Astrocyte (in vitro differentiated cells and primary cell): ENCODE data around the gene CTNNA3. TPM values are rescaled to one million over a fixed set of nuclear protein-coding genes. Genes with fewer than 3 reads are reported as not detected.

Source experiments
- DNase-seq: peaks from one replicate; pipeline ENCODE4 v3.0.0-alpha.2; 2010; ENCODE audit warnings: low read depth
- FAIRE-seq: peaks from 2 replicates; lab custom pipeline; 2011; peaks lifted over from hg19 to GRCh38; lab: Jason Lieb, UNC
- H2AFZ ChIP-seq: 2 replicates; pipeline ENCODE4 v1.6.0; 2012; ENCODE audit warnings: low read depth, low read length, inconsistent platforms
- H3K27ac ChIP-seq: 2 replicates; pipeline ENCODE4 v1.5.1; 2011; ENCODE audit warnings: low read depth, low read length, inconsistent platforms
- H3K27me3 ChIP-seq: 2 replicates; pipeline ENCODE4 v1.6.0; 2011; ENCODE audit warnings: low read length, inconsistent platforms; ENCODE audit not compliant: insufficient read depth
- H3K36me3 ChIP-seq: 2 replicates; pipeline ENCODE4 v1.5.1; 2011; ENCODE audit warnings: low read length, inconsistent platforms; ENCODE audit not compliant: insufficient read depth
- H3K4me1 ChIP-seq: 2 replicates; pipeline ENCODE4 v1.5.1; 2011; ENCODE audit warnings: low read length, inconsistent platforms; ENCODE audit not compliant: insufficient read depth
- H3K4me2 ChIP-seq: 2 replicates; pipeline ENCODE4 v1.6.0; 2012; ENCODE audit warnings: low read length, inconsistent platforms
- H3K4me3 ChIP-seq: 2 replicates; pipeline ENCODE4 v1.5.1; 2011; ENCODE audit warnings: low read depth, mild to moderate bottlenecking, low read length, inconsistent platforms; ENCODE audit not compliant: insufficient read depth
- H3K79me2 ChIP-seq: 2 replicates; pipeline ENCODE4 v1.6.0; 2012; ENCODE audit warnings: mild to moderate bottlenecking, low read length, inconsistent platforms; ENCODE audit not compliant: insufficient read depth
- H3K9ac ChIP-seq: 2 replicates; pipeline ENCODE4 v1.6.0; 2012; ENCODE audit warnings: mild to moderate bottlenecking, low read length, inconsistent platforms
- H3K9me3 ChIP-seq: 2 replicates; pipeline ENCODE4 v1.5.1; 2012; ENCODE audit warnings: low read depth, mild to moderate bottlenecking, low read length, inconsistent platforms; ENCODE audit not compliant: insufficient read depth
- H4K20me1 ChIP-seq: 2 replicates; pipeline ENCODE4 v1.6.0; 2012; ENCODE audit warnings: low read length, inconsistent platforms; ENCODE audit not compliant: insufficient read depth
- H3K27ac Mint-ChIP-seq: one replicate; pipeline ENCODE4 v1.8.0; 2021; ENCODE audit warnings: mild to moderate bottlenecking, mixed read lengths; ENCODE audit not compliant: unreplicated experiment
- H3K27me3 Mint-ChIP-seq: one replicate; pipeline ENCODE4 v1.8.0; 2021; ENCODE audit warnings: low read depth, mixed read lengths; ENCODE audit not compliant: unreplicated experiment
- H3K36me3 Mint-ChIP-seq: one replicate; pipeline ENCODE4 v1.8.0; 2021; ENCODE audit warnings: low read depth, mixed read lengths; ENCODE audit not compliant: unreplicated experiment
- H3K4me1 Mint-ChIP-seq: one replicate; pipeline ENCODE4 v1.8.0; 2021; ENCODE audit warnings: low read depth, mixed read lengths; ENCODE audit not compliant: unreplicated experiment
- H3K4me3 Mint-ChIP-seq: one replicate; pipeline ENCODE4 v1.8.0; 2021; ENCODE audit warnings: mild to moderate bottlenecking, moderate library complexity, mixed read lengths; ENCODE audit not compliant: unreplicated experiment
- H3K9me3 Mint-ChIP-seq: one replicate; pipeline ENCODE4 v1.8.0; 2021; ENCODE audit warnings: mild to moderate bottlenecking, mixed read lengths; ENCODE audit not compliant: unreplicated experiment
- EZH2 ChIP-seq: IDR thresholded peaks from 2 replicates; pipeline ENCODE4 v1.6.1; 2012; ENCODE audit warnings: mild to moderate bottlenecking, low read length, inconsistent platforms; ENCODE audit not compliant: insufficient read depth
- total RNA-seq: library from RNA; stranded (reverse); gene quantifications from 2 replicates; pipeline ENCODE4 v1.2.1, GENCODE V29; 2021
- TF ChIP-seq, protein P1 (sequence below): IDR thresholded peaks from 2 replicates; pipeline ENCODE4 v1.5.1; 2011; ENCODE audit warnings: low read depth, mild to moderate bottlenecking, inconsistent platforms, low read length, moderate library complexity; ENCODE audit not compliant: insufficient read depth

CTNNA3 gene
- total RNA-seq, 1 donor from 2014 or later: 0.73 TPM

DNA sequence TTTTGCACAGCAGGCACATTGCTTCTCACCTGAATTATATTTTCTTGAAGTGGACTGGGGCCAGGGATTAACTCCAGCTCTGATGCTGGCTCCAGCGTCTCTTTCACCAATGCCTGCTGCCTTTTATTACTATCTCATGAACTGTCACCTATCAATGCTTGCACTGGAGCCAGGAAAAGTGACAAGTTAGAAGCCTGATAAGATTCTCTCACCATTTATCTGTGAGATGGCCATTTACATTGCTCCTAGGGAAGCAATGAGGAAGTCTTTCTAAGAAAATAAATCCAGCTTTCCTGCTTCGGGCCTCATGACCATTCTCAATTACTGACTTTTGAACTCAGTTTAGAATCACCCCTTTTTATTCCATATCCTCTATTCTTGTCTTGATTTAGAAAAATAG lies 818.6 kb downstream of the CTNNA3 start:
- H3K79me2 ChIP-seq: no peaks in the 10 kb centered on the region
- H3K4me1 ChIP-seq: no peaks in the 10 kb centered on the region
- DNase-seq (no peak), FAIRE-seq (no peak)
- no peak overlapping the region for H3K4me3 Mint-ChIP-seq
- H3K36me3 Mint-ChIP-seq: no peaks in the 10 kb centered on the region
- H3K27ac Mint-ChIP-seq: no peak overlapping the region
- H3K4me1 Mint-ChIP-seq: no peaks in the 10 kb centered on the region
- TF ChIP-seq, protein P1, sequence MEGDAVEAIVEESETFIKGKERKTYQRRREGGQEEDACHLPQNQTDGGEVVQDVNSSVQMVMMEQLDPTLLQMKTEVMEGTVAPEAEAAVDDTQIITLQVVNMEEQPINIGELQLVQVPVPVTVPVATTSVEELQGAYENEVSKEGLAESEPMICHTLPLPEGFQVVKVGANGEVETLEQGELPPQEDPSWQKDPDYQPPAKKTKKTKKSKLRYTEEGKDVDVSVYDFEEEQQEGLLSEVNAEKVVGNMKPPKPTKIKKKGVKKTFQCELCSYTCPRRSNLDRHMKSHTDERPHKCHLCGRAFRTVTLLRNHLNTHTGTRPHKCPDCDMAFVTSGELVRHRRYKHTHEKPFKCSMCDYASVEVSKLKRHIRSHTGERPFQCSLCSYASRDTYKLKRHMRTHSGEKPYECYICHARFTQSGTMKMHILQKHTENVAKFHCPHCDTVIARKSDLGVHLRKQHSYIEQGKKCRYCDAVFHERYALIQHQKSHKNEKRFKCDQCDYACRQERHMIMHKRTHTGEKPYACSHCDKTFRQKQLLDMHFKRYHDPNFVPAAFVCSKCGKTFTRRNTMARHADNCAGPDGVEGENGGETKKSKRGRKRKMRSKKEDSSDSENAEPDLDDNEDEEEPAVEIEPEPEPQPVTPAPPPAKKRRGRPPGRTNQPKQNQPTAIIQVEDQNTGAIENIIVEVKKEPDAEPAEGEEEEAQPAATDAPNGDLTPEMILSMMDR: no peak
- no peak for TF ChIP-seq EZH2
- peaks cover 2% of the 10 kb centered on the region for H3K27me3 Mint-ChIP-seq
- no peaks in the 10 kb centered on the region for H3K9me3 Mint-ChIP-seq
- H2AFZ ChIP-seq: no peak overlapping the region
- H3K9me3 ChIP-seq: no peaks in the 10 kb centered on the region
- H3K9ac ChIP-seq: no peak overlapping the region
- H3K27me3 ChIP-seq: no peaks in the 10 kb centered on the region
- H3K27ac ChIP-seq: no peak overlapping the region
- H3K4me3 ChIP-seq: no peak overlapping the region
- no peaks in the 10 kb centered on the region for H3K36me3 ChIP-seq
- no peaks in the 10 kb centered on the region for H4K20me1 ChIP-seq
- no peak overlapping the region for H3K4me2 ChIP-seq

DNA sequence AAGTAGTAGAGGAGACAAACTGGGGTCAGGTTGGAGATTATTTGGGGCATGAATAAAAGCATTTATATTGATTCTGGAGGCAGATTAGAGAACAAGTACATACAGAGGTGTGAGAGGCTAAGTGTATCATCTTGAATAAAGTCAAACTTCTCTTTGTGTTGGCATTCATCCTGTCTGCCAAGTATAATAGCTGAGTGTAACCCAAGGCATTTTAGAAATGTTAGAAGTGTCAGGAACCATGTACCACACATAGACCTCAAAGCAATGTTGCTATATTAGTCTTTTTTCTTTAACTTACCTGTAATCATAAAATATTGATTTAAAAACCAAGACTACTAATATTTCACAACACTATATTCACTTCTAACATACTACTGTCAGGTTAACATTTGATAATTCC lies 826.4 kb downstream of the CTNNA3 start:
- Histone ChIP-seq H4K20me1 (no peaks in the 10 kb centered on the region), H3K9me3 (no peaks in the 10 kb centered on the region), H3K4me2 (no peak overlapping the region), H3K4me3 (no peak overlapping the region), H3K36me3 (no peaks in the 10 kb centered on the region), H2AFZ (no peak overlapping the region), H3K4me1 (no peaks in the 10 kb centered on the region), H3K9ac (no peak overlapping the region), H3K27me3 (no peaks in the 10 kb centered on the region), H3K79me2 (no peaks in the 10 kb centered on the region), H3K27ac (no peak overlapping the region)
- Mint-ChIP-seq H3K4me1 (no peaks in the 10 kb centered on the region), H3K27ac (no peak overlapping the region), H3K27me3 (no peaks in the 10 kb centered on the region), H3K9me3 (no peaks in the 10 kb centered on the region), H3K36me3 (no peaks in the 10 kb centered on the region), H3K4me3 (no peak overlapping the region)
- TF ChIP-seq EZH2: no peak
- TF ChIP-seq, protein P1: no peak
- no peak for FAIRE-seq
- DNase-seq: no peak

DNA sequence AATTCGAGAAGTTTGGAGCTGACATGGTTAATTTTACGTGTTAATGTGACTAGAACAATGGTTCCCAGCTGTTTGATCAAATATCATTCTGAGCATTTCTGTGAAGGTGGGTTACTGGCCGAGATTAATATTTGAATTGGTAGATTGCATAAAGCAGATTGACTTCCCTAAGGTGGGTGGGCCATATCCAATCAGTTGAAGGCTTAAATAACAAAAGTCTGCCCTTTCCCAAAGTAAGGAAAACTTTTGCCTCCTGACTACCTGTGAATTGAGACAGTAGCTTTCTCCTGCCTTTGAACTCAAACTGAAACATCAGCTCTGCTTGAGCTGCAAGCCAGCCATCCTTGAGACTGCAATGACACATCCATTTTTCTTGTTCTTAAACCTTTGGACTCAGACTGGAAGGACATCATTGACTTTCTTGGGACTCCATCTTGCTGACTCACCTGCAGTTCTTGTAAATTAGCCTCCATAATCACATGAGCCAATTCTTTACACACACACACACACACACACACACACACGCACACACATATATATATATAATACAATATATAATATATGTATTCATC lies 833.2 kb downstream of the CTNNA3 start:
- no peak overlapping the region for H3K4me3 ChIP-seq
- no peak overlapping the region for H2AFZ ChIP-seq
- no peaks in the 10 kb centered on the region for H3K27me3 Mint-ChIP-seq
- no peaks in the 10 kb centered on the region for H3K36me3 Mint-ChIP-seq
- no peak for FAIRE-seq
- no peaks in the 10 kb centered on the region for H3K4me1 ChIP-seq
- H3K9me3 ChIP-seq: no peaks in the 10 kb centered on the region
- no peaks in the 10 kb centered on the region for H3K27me3 ChIP-seq
- no peak overlapping the region for H3K27ac ChIP-seq
- no peaks in the 10 kb centered on the region for H3K9me3 Mint-ChIP-seq
- no peak overlapping the region for H3K4me3 Mint-ChIP-seq
- no peak for DNase-seq
- no peaks in the 10 kb centered on the region for H3K4me1 Mint-ChIP-seq
- H4K20me1 ChIP-seq: no peaks in the 10 kb centered on the region
- H3K36me3 ChIP-seq: no peaks in the 10 kb centered on the region
- no peak overlapping the region for H3K27ac Mint-ChIP-seq
- no peaks in the 10 kb centered on the region for H3K79me2 ChIP-seq
- H3K9ac ChIP-seq: no peak overlapping the region
- TF ChIP-seq, protein P1: no peak
- TF ChIP-seq EZH2: no peak
- no peak overlapping the region for H3K4me2 ChIP-seq
